Activated CD4-positive, alpha-beta T cell treated with anti-CD3 and anti-CD28 coated beads, Interleukin-2, amount 50 U/mL, for 1 hour (primary cell): ENCODE data around the gene EPB41L5.
"Not testable (repeated sequence)": the region's sequence is repeated elsewhere in the genome, so short reads cannot be mapped to it uniquely, and the experiment has no call there.

Experiments used
- DNase-seq: peaks from one replicate; pipeline ENCODE4 v3.0.0-alpha.2; 2020

Gene EPB41L5

GRCh38 chr2:120012771-120013596 lies at the start of gene EPB41L5:
TSS of gene EPB41L5 (plus strand) at chr2:120013077. CDS start at chr2:120019085, 6,008 bp downstream.
- peak; percentile 71 for DNase-seq

- DNase-seq: no peak
Observed at GRCh38 chr2:119981896-119982295, 31.0 kb upstream of the EPB41L5 start.

GRCh38 chr2:119982506-119982905 lies 30.4 kb upstream of the EPB41L5 start:
- DNase-seq: no peak

GRCh38 chr2:119983108-119983507 lies 29.8 kb upstream of the EPB41L5 start:
- DNase-seq: no peak

- DNase-seq: no peak
Observed at GRCh38 chr2:119996148-119996547, 16.7 kb upstream of the EPB41L5 start.

GRCh38 chr2:119996896-119997891 lies 15.7 kb upstream of the EPB41L5 start:
- not testable (repeated sequence) for DNase-seq

GRCh38 chr2:120001471-120001870 lies 11.4 kb upstream of the EPB41L5 start:
- DNase-seq: no peak

GRCh38 chr2:120004254-120004653 lies 8.6 kb upstream of the EPB41L5 start:
- DNase-seq: no peak

GRCh38 chr2:120005834-120006521 lies 6.9 kb upstream of the EPB41L5 start:
- DNase-seq: no peak

GRCh38 chr2:120007851-120008250 lies 5.0 kb upstream of the EPB41L5 start:
- DNase-seq: no peak

- no peak for DNase-seq
Observed at GRCh38 chr2:120012363-120012762, 514 bp upstream of the EPB41L5 start.

GRCh38 chr2:120013597-120014223 lies 833 bp downstream of the EPB41L5 start:
- no peak for DNase-seq

GRCh38 chr2:120014226-120014980 lies 1.5 kb downstream of the EPB41L5 start:
- no peak for DNase-seq

GRCh38 chr2:120016800-120017199 lies 3.9 kb downstream of the EPB41L5 start:
- DNase-seq: no peak

GRCh38 chr2:120017201-120017600 lies 4.3 kb downstream of the EPB41L5 start:
- DNase-seq: no peak

- DNase-seq: no peak
Observed at GRCh38 chr2:120018549-120018948, 5.7 kb downstream of the EPB41L5 start.

GRCh38 chr2:120020554-120020953 lies 7.7 kb downstream of the EPB41L5 start:
- DNase-seq: no peak

GRCh38 chr2:120022505-120022904 lies 9.6 kb downstream of the EPB41L5 start:
- DNase-seq: not testable (repeated sequence)

- DNase-seq: no peak
Observed at GRCh38 chr2:120026890-120027289, 14.0 kb downstream of the EPB41L5 start.

- DNase-seq: no peak
Observed at GRCh38 chr2:120028795-120029194, 15.9 kb downstream of the EPB41L5 start.
